Subcutaneous abdominal adipose tissue (tissue), 5 donors: ENCODE data around the gene LRP2.

Source experiments
- H3K27ac ChIP-seq: one replicate; pipeline ENCODE4 v1.7.0; 2013; ENCODE audit warnings: low read depth, mild to moderate bottlenecking, inconsistent platforms, low read length, moderate library complexity
- H3K27me3 ChIP-seq, 5 donors: one replicate each; pipeline ENCODE4 v1.7.0; 2013; ENCODE audit warnings: low read length in 5 of 5, inconsistent platforms in 1 of 5; ENCODE audit not compliant: control insufficient read depth in 5 of 5, insufficient read depth in 4 of 5
- H3K36me3 ChIP-seq, 5 donors: one replicate each; pipeline ENCODE4 v1.7.0; 2013; ENCODE audit warnings: low read length in 5 of 5; ENCODE audit not compliant: control insufficient read depth in 5 of 5, insufficient read depth in 5 of 5
- H3K4me1 ChIP-seq, 5 donors: one replicate each; pipeline ENCODE4 v1.7.0; 2013; ENCODE audit warnings: low read length in 5 of 5, mild to moderate bottlenecking in 3 of 5, moderate library complexity in 1 of 5; ENCODE audit not compliant: control insufficient read depth in 5 of 5, insufficient read depth in 5 of 5
- H3K4me3 ChIP-seq, 5 donors: one replicate each; pipeline ENCODE4 v1.7.0; 2013; ENCODE audit warnings: low read length in 5 of 5, low read depth in 1 of 5
- H3K9ac ChIP-seq, 5 donors: one replicate each; pipeline ENCODE4 v1.7.0; 2013; ENCODE audit warnings: low read length in 5 of 5, mild to moderate bottlenecking in 4 of 5, moderate library complexity in 3 of 5
- H3K9me3 ChIP-seq, 5 donors: one replicate each; pipeline ENCODE4 v1.7.0; 2013; ENCODE audit warnings: low read length in 5 of 5; ENCODE audit not compliant: control insufficient read depth in 5 of 5
- donor health status: healthy.
- donor health status: healthy.
- donor health status: healthy.
- donor health status: healthy.
- donor health status: healthy.

LRP2 gene

GRCh38 chr2:169302364-169302763 is 60.0 kb downstream of the LRP2 start:
- Histone ChIP-seq H3K27me3 (peaks cover 0 to 4% (median 0%) of the 10 kb centered on the region in 5 donors), H3K27ac (no peak overlapping the region), H3K36me3 (no peaks in the 10 kb centered on the region), H3K4me3 (no peak overlapping the region), H3K9ac (no peak overlapping the region), H3K4me1 (no peaks in the 10 kb centered on the region), H3K9me3 (no peaks in the 10 kb centered on the region)

GRCh38 chr2:169301596-169302335 is 60.6 kb downstream of the LRP2 start:
- Histone ChIP-seq H3K9me3 (no peaks in the 10 kb centered on the region), H3K27ac (no peak overlapping the region), H3K36me3 (no peaks in the 10 kb centered on the region), H3K27me3 (peaks cover 0 to 4% (median 0%) of the 10 kb centered on the region in 5 donors), H3K4me3 (no peak overlapping the region), H3K9ac (no peak overlapping the region), H3K4me1 (no peaks in the 10 kb centered on the region)

GRCh38 chr2:169300636-169301530 is 61.5 kb downstream of the LRP2 start:
- no peak overlapping the region for H3K9ac ChIP-seq
- peaks cover 0 to 4% (median 0%) of the 10 kb centered on the region in 5 donors for H3K27me3 ChIP-seq
- H3K36me3 ChIP-seq = no peaks in the 10 kb centered on the region
- H3K4me1 ChIP-seq = no peaks in the 10 kb centered on the region
- no peak overlapping the region for H3K27ac ChIP-seq
- H3K9me3 ChIP-seq = no peaks in the 10 kb centered on the region
- H3K4me3 ChIP-seq = no peak overlapping the region

GRCh38 chr2:169298007-169298406 is 64.3 kb downstream of the LRP2 start:
- peaks cover 0 to 4% (median 0%) of the 10 kb centered on the region in 5 donors for H3K27me3 ChIP-seq
- H3K9me3 ChIP-seq = no peaks in the 10 kb centered on the region
- no peak overlapping the region for H3K4me3 ChIP-seq
- no peaks in the 10 kb centered on the region for H3K36me3 ChIP-seq
- H3K4me1 ChIP-seq = no peaks in the 10 kb centered on the region
- no peak overlapping the region for H3K9ac ChIP-seq
- H3K27ac ChIP-seq = no peak overlapping the region

- Histone ChIP-seq H3K27ac (no peak overlapping the region), H3K9me3 (no peaks in the 10 kb centered on the region), H3K36me3 (no peaks in the 10 kb centered on the region), H3K4me1 (no peaks in the 10 kb centered on the region), H3K4me3 (no peak overlapping the region), H3K9ac (no peak overlapping the region), H3K27me3 (peaks cover 0 to 4% (median 0%) of the 10 kb centered on the region in 5 donors)
These were observed 68.2 kb downstream of the LRP2 start for GRCh38 chr2:169294001-169294675.

GRCh38 chr2:169291517-169291916 is 70.8 kb downstream of the LRP2 start:
- no peaks in the 10 kb centered on the region for H3K4me1 ChIP-seq
- H3K36me3 ChIP-seq = no peaks in the 10 kb centered on the region
- no peak overlapping the region for H3K27ac ChIP-seq
- no peak overlapping the region for H3K4me3 ChIP-seq
- no peak overlapping the region for H3K9ac ChIP-seq
- no peaks in the 10 kb centered on the region for H3K27me3 ChIP-seq
- no peaks in the 10 kb centered on the region for H3K9me3 ChIP-seq

GRCh38 chr2:169290433-169290832 is 71.9 kb downstream of the LRP2 start:
- no peak overlapping the region for H3K4me3 ChIP-seq
- H3K27ac ChIP-seq = no peak overlapping the region
- H3K27me3 ChIP-seq = no peaks in the 10 kb centered on the region
- H3K9me3 ChIP-seq = no peaks in the 10 kb centered on the region
- H3K36me3 ChIP-seq = no peaks in the 10 kb centered on the region
- no peaks in the 10 kb centered on the region for H3K4me1 ChIP-seq
- no peak overlapping the region for H3K9ac ChIP-seq

GRCh38 chr2:169287666-169288065 is 74.7 kb downstream of the LRP2 start:
- H3K27me3 ChIP-seq = no peaks in the 10 kb centered on the region
- H3K27ac ChIP-seq = no peak overlapping the region
- no peaks in the 10 kb centered on the region for H3K36me3 ChIP-seq
- no peaks in the 10 kb centered on the region for H3K9me3 ChIP-seq
- no peak overlapping the region for H3K4me3 ChIP-seq
- H3K4me1 ChIP-seq = no peaks in the 10 kb centered on the region
- no peak overlapping the region for H3K9ac ChIP-seq

GRCh38 chr2:169286624-169287231 is 75.6 kb downstream of the LRP2 start:
- Histone ChIP-seq H3K9ac (no peak overlapping the region), H3K27ac (no peak overlapping the region), H3K4me1 (no peaks in the 10 kb centered on the region), H3K9me3 (no peaks in the 10 kb centered on the region), H3K4me3 (no peak overlapping the region), H3K36me3 (no peaks in the 10 kb centered on the region), H3K27me3 (no peaks in the 10 kb centered on the region)
